GM21529 (cell line): Measurements from ENCODE around the gene NCL.
"Not testable (repeated sequence)": the region's sequence is repeated elsewhere in the genome, so short reads cannot be mapped to it uniquely, and the experiment has no call there.

Experiments used
- ATAC-seq: cut with Tn5 transposase; IDR thresholded peaks from one replicate; pipeline ENCODE4 v1.9.1; 2021; ENCODE audit not compliant: unreplicated experiment

Gene NCL

GRCh38 chr2:231467613-231468530 lies 3.6 kb upstream of the NCL start:
- no peak for ATAC-seq

GRCh38 chr2:231467016-231467545 lies 2.8 kb upstream of the NCL start:
- no peak for ATAC-seq

- peak; percentile 36 for ATAC-seq
Observed at GRCh38 chr2:231464576-231465540, 574 bp upstream of the NCL start.

GRCh38 chr2:231462729-231463465 lies 1.4 kb downstream of the NCL start:
- ATAC-seq = no peak

GRCh38 chr2:231461516-231461971 lies 2.7 kb downstream of the NCL start:
- ATAC-seq = no peak

GRCh38 chr2:231460841-231461240 lies 3.4 kb downstream of the NCL start:
- ATAC-seq = not testable (repeated sequence)

- ATAC-seq = no peak
Observed at GRCh38 chr2:231460073-231460835, 4.0 kb downstream of the NCL start.

GRCh38 chr2:231458368-231458767 lies 5.9 kb downstream of the NCL start:
- no peak for ATAC-seq

GRCh38 chr2:231457101-231457500 lies 7.2 kb downstream of the NCL start:
- ATAC-seq = no peak

- no peak for ATAC-seq
Observed at GRCh38 chr2:231456295-231457004, 7.8 kb downstream of the NCL start.

- ATAC-seq = no peak
Observed at GRCh38 chr2:231455890-231456289, 8.4 kb downstream of the NCL start.

- ATAC-seq = no peak
Observed at GRCh38 chr2:231455222-231455621, 9.1 kb downstream of the NCL start.

- ATAC-seq = no peak
Observed at GRCh38 chr2:231454361-231454791, 9.9 kb downstream of the NCL start.

GRCh38 chr2:231452799-231453508 lies 11.3 kb downstream of the NCL start:
- no peak for ATAC-seq

GRCh38 chr2:231450548-231450989 lies 13.7 kb downstream of the NCL start:
- no peak for ATAC-seq

- ATAC-seq = no peak
Observed at GRCh38 chr2:231449503-231450054, 14.7 kb downstream of the NCL start.

- no peak for ATAC-seq
Observed at GRCh38 chr2:231436957-231437356, 27.3 kb downstream of the NCL start.

- no peak for ATAC-seq
Observed at GRCh38 chr2:231433990-231434389, 30.3 kb downstream of the NCL start.
